GM23338 (cell line): ENCODE data around the gene PREP. TPM values are rescaled to one million over a fixed set of nuclear protein-coding genes. Genes with fewer than 3 reads are reported as not detected.

Source experiments
- ATAC-seq: fragments of 200-7000 bp; cut with Tn5 transposase; 3 replicates; pipeline ENCODE4 v1.9.1; 2020
- DNase-seq: peaks from one replicate; pipeline ENCODE4 v3.0.0-alpha.2; 2015; ENCODE audit warnings: low spot score
- H2AFZ ChIP-seq: fragments of 200-600 bp; sonication (generic); 2 replicates; pipeline ENCODE4 v1.8.0; 2016; ENCODE audit warnings: antibody characterized with exemption, mild to moderate bottlenecking, moderate library complexity
- H3F3A ChIP-seq: fragments of 200-600 bp; sonication (generic); replicated peaks from 2 replicates; pipeline ENCODE4 v1.8.0; 2017; ENCODE audit warnings: antibody characterized with exemption, mixed run types, low read depth
- H3K27ac ChIP-seq: fragments of 200-600 bp; sonication (generic); 2 replicates; pipeline ENCODE4 v1.6.1; 2016; ENCODE audit warnings: low read depth
- H3K27me3 ChIP-seq: fragments of 200-600 bp; sonication (generic); 2 replicates; pipeline ENCODE4 v1.8.0; 2016; ENCODE audit warnings: mild to moderate bottlenecking, mixed run types, moderate library complexity; ENCODE audit not compliant: insufficient read depth
- H3K36me3 ChIP-seq: fragments of 200-600 bp; sonication (generic); 2 replicates; pipeline ENCODE4 v1.8.0; 2016; ENCODE audit warnings: mild to moderate bottlenecking; ENCODE audit not compliant: insufficient read depth
- H3K4me1 ChIP-seq: fragments of 200-600 bp; sonication (generic); 2 replicates; pipeline ENCODE4 v1.8.0; 2016; ENCODE audit warnings: mild to moderate bottlenecking, moderate library complexity; ENCODE audit not compliant: insufficient read depth
- H3K4me2 ChIP-seq: fragments of 200-600 bp; sonication (generic); 2 replicates; pipeline ENCODE4 v1.7.1; 2017; ENCODE audit warnings: mixed run types
- H3K4me3 ChIP-seq: fragments of 200-600 bp; sonication (generic); 2 replicates; pipeline ENCODE4 v1.6.1; 2016; ENCODE audit warnings: mixed run types
- H3K79me2 ChIP-seq: fragments of 200-600 bp; sonication (generic); replicated peaks from 2 replicates; pipeline ENCODE4 v1.8.0; 2017; ENCODE audit warnings: mild to moderate bottlenecking; ENCODE audit not compliant: insufficient read depth
- H3K9me2 ChIP-seq: fragments of 200-600 bp; sonication (generic); 2 replicates; pipeline ENCODE4 v1.8.0; 2017; ENCODE audit not compliant: insufficient read depth
- H4K20me1 ChIP-seq: fragments of 200-600 bp; sonication (generic); replicated peaks from 2 replicates; pipeline ENCODE4 v1.8.0; 2017; ENCODE audit warnings: mild to moderate bottlenecking; ENCODE audit not compliant: insufficient read depth
- H3K27ac Mint-ChIP-seq: 2 replicates; pipeline ENCODE4 v1.8.0; 2020; ENCODE audit warnings: inconsistent platforms, mild to moderate bottlenecking, moderate library complexity, mixed read lengths
- H3K27me3 Mint-ChIP-seq: 3 replicates; pipeline ENCODE4 v1.8.0; 2022; ENCODE audit warnings: low read depth, mild to moderate bottlenecking, moderate library complexity, mixed read lengths, inconsistent platforms; ENCODE audit not compliant: insufficient read depth, poor library complexity
- H3K36me3 Mint-ChIP-seq: 3 replicates; pipeline ENCODE4 v1.8.0; 2021; ENCODE audit warnings: low read depth, mild to moderate bottlenecking, inconsistent platforms, moderate library complexity, mixed read lengths
- H3K4me1 Mint-ChIP-seq: 3 replicates; pipeline ENCODE4 v1.8.0; 2020; ENCODE audit warnings: mild to moderate bottlenecking, inconsistent platforms, mixed read lengths
- H3K4me3 Mint-ChIP-seq: 3 replicates; pipeline ENCODE4 v1.8.0; 2021; ENCODE audit warnings: moderate library complexity, mild to moderate bottlenecking, inconsistent platforms, mixed read lengths
- H3K9me3 Mint-ChIP-seq: 3 replicates; pipeline ENCODE4 v1.8.0; 2020; ENCODE audit warnings: moderate library complexity, mild to moderate bottlenecking, inconsistent platforms, mixed read lengths
- CREB1 ChIP-seq: fragments of 250-450 bp; sonication (Bioruptor Pico); IDR thresholded peaks from 2 replicates; pipeline ENCODE4 v1.5.0; 2020; ENCODE audit warnings: low read depth, mild to moderate bottlenecking, moderate library complexity
- EZH2phosphoT487 ChIP-seq: fragments of 200-600 bp; sonication (generic); IDR thresholded peaks from one replicate; pipeline ENCODE4 v1.8.1; 2018; ENCODE audit warnings: antibody characterized with exemption; ENCODE audit not compliant: unreplicated experiment
- JUNB ChIP-seq: IDR thresholded peaks from one replicate; pipeline ENCODE4 v1.6.1; 2016; ENCODE audit warnings: antibody characterized with exemption; ENCODE audit not compliant: unreplicated experiment
- NANOG ChIP-seq: IDR thresholded peaks from 2 replicates; pipeline ENCODE4 v1.6.1; 2016; ENCODE audit warnings: antibody characterized with exemption, borderline replicate concordance
- POLR2AphosphoS5 ChIP-seq: IDR thresholded peaks from 2 replicates; pipeline ENCODE4 v1.6.1; 2016; ENCODE audit warnings: antibody characterized with exemption, low read depth
- STAT1 ChIP-seq: IDR thresholded peaks from one replicate; pipeline ENCODE4 v1.6.1; 2016; ENCODE audit warnings: antibody characterized with exemption; ENCODE audit not compliant: unreplicated experiment
- ZNF114 ChIP-seq: fragments of 250-450 bp; sonication (Bioruptor Pico); IDR thresholded peaks from 2 replicates; pipeline ENCODE4 v1.5.0; 2020; ENCODE audit warnings: mild to moderate bottlenecking, moderate library complexity
- polyA plus RNA-seq: library from polyadenylated mRNA; unstranded; fragments of >200 nt; fragmentation: Nextera tagmentation; extraction: Ambion mirVana; gene quantifications from 2 replicates; pipeline ENCODE4 v1.2.1, GENCODE V29; 2016
- total RNA-seq: library from RNA; depleted of rRNA; stranded (reverse); fragments of >200 nt; shearing (Covaris generic); gene quantifications from 2 replicates; pipeline ENCODE4 v1.2.3, GENCODE V29; 2014
- TF ChIP-seq, protein P1 (sequence below): fragments of 250-450 bp; sonication (Bioruptor Pico); IDR thresholded peaks from 2 replicates; pipeline ENCODE4 v1.5.0; 2020; ENCODE audit warnings: mild to moderate bottlenecking, moderate library complexity
- TF ChIP-seq, protein P2 (sequence below), 2 experiments: fragments of 200-600 bp in 1 of 2; sonication (generic) in 1 of 2; conservative IDR thresholded peaks; 2 replicates each; pipeline versions ENCODE4 v1.5.1 to v1.6.1; 2016 to 2017; ENCODE audit warnings: antibody characterized with exemption in 2 of 2, low read depth in 2 of 2, mild to moderate bottlenecking in 2 of 2, moderate library complexity in 1 of 2

PREP gene
- total and polyA plus RNA-seq, 2 experiments from 2014 or later, result 28.5 to 52.7 TPM

DNA sequence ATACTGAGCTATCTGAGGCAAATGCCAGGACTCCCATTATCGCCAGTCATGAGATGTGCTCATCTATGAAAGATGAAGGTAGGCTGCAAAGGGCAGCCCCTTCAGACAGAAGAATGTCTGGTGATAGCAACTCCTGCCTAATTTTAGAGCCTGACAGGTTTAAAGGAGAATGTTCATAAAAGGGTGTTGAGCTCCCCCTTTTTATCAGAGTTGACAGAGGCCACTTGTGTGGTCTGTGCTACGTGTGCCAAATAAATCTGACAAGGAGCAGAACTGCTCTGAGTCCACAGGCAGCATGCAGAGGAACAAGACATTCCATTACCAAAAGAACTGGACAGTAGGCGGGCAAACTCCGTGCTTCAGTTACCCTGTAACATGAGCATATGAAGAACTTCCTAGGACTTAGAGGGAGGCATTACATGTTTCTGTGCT is 101.8 kb downstream of the PREP start (continued):
- TF ChIP-seq, protein P1, sequence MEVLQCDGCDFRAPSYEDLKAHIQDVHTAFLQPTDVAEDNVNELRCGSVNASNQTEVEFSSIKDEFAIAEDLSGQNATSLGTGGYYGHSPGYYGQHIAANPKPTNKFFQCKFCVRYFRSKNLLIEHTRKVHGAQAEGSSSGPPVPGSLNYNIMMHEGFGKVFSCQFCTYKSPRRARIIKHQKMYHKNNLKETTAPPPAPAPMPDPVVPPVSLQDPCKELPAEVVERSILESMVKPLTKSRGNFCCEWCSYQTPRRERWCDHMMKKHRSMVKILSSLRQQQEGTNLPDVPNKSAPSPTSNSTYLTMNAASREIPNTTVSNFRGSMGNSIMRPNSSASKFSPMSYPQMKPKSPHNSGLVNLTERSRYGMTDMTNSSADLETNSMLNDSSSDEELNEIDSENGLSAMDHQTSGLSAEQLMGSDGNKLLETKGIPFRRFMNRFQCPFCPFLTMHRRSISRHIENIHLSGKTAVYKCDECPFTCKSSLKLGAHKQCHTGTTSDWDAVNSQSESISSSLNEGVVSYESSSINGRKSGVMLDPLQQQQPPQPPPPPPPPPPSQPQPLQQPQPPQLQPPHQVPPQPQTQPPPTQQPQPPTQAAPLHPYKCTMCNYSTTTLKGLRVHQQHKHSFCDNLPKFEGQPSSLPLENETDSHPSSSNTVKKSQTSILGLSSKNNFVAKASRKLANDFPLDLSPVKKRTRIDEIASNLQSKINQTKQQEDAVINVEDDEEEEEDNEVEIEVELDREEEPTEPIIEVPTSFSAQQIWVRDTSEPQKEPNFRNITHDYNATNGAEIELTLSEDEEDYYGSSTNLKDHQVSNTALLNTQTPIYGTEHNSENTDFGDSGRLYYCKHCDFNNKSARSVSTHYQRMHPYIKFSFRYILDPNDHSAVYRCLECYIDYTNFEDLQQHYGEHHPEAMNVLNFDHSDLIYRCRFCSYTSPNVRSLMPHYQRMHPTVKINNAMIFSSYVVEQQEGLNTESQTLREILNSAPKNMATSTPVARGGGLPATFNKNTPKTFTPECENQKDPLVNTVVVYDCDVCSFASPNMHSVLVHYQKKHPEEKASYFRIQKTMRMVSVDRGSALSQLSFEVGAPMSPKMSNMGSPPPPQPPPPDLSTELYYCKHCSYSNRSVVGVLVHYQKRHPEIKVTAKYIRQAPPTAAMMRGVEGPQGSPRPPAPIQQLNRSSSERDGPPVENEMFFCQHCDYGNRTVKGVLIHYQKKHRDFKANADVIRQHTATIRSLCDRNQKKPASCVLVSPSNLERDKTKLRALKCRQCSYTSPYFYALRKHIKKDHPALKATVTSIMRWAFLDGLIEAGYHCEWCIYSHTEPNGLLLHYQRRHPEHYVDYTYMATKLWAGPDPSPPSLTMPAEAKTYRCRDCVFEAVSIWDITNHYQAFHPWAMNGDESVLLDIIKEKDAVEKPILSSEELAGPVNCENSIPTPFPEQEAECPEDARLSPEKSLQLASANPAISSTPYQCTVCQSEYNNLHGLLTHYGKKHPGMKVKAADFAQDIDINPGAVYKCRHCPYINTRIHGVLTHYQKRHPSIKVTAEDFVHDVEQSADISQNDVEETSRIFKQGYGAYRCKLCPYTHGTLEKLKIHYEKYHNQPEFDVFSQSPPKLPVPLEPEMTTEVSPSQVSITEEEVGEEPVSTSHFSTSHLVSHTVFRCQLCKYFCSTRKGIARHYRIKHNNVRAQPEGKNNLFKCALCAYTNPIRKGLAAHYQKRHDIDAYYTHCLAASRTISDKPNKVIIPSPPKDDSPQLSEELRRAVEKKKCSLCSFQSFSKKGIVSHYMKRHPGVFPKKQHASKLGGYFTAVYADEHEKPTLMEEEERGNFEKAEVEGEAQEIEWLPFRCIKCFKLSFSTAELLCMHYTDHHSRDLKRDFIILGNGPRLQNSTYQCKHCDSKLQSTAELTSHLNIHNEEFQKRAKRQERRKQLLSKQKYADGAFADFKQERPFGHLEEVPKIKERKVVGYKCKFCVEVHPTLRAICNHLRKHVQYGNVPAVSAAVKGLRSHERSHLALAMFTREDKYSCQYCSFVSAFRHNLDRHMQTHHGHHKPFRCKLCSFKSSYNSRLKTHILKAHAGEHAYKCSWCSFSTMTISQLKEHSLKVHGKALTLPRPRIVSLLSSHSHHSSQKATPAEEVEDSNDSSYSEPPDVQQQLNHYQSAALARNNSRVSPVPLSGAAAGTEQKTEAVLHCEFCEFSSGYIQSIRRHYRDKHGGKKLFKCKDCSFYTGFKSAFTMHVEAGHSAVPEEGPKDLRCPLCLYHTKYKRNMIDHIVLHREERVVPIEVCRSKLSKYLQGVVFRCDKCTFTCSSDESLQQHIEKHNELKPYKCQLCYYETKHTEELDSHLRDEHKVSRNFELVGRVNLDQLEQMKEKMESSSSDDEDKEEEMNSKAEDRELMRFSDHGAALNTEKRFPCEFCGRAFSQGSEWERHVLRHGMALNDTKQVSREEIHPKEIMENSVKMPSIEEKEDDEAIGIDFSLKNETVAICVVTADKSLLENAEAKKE (CRISPR knock-in tag), result no peak
- no peak for TF ChIP-seq CREB1 (CRISPR knock-in tag)

DNA sequence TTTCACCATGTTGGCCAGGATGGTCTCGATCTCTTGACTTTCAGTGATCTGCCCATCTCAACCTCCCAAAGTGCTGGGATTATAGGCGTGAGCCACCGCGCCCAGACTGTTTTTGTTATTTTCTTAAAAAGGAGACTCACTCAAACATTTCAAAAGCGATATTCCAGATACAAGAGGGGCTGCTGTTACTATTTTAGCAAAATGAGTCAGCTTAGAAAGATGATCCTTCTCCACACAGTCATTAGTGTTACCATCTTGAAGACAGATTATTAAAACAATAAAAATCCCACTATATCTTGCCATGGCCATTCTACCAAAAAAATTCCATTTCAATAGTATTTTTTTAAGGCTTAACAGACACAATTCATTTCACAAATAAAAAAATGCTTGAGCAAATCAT is 102.8 kb downstream of the PREP start:
- peaks cover 8% of the 10 kb centered on the region for H3K4me1 Mint-ChIP-seq
- Histone ChIP-seq H3K9me2 (no peaks in the 10 kb centered on the region; the same call in 1 of the 2 replicates), H2AFZ (no peak overlapping the region), H3K4me1 (peaks cover 12% of the 10 kb centered on the region), H3F3A (no peaks in the 10 kb centered on the region), H3K79me2 (no peaks in the 10 kb centered on the region), H3K27me3 (no peaks in the 10 kb centered on the region), H3K36me3 (no peaks in the 10 kb centered on the region; the same call in 1 of the 2 replicates), H3K4me3 (no peak overlapping the region), H4K20me1 (peaks cover 4% of the 10 kb centered on the region; the same call in 1 of the 2 replicates), H3K27ac (no peak overlapping the region), H3K4me2 (no peak overlapping the region)
- peaks cover 3% of the 10 kb centered on the region for H3K27me3 Mint-ChIP-seq
- no peak overlapping the region for H3K4me3 Mint-ChIP-seq
- no peak for DNase-seq
- H3K27ac Mint-ChIP-seq, result no peak overlapping the region; the same call in 1 of the 2 replicates
- TF ChIP-seq NANOG (no peak), EZH2phosphoT487 (no peak)
- no peaks in the 10 kb centered on the region for H3K9me3 Mint-ChIP-seq
- ATAC-seq, result no peak
- peaks cover 4% of the 10 kb centered on the region; the same call in 2 of the 3 replicates for H3K36me3 Mint-ChIP-seq

DNA sequence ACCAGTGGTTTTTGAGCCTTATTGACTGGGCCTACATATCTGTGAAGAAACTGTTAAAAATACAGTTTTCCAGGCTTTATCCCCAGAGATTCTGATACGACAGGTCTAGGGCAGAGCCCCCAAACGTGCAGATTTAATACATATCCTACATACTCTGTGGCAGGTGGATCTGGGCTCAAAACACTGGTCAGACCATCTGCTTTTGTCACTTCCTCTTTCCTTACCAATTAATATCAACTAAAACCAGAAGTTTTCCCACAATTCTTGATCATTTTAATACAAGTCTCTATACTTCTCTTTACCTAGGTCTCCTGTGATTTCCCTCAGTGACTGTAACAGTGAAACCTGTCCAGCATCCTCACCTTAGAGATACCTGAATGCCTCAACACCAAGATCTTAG is 108.8 kb downstream of the PREP start:
- Histone ChIP-seq H3K9me2 (peaks cover 7% of the 10 kb centered on the region), H3K27ac (no peak overlapping the region), H3K79me2 (no peaks in the 10 kb centered on the region), H3K4me2 (no peak overlapping the region), H4K20me1 (no peaks in the 10 kb centered on the region), H3K4me3 (no peak overlapping the region), H3K4me1 (no peaks in the 10 kb centered on the region), H3F3A (no peaks in the 10 kb centered on the region), H2AFZ (no peak overlapping the region), H3K36me3 (no peaks in the 10 kb centered on the region), H3K27me3 (no peaks in the 10 kb centered on the region)
- DNase-seq (no peak), ATAC-seq (no peak)
- Mint-ChIP-seq H3K27me3 (peaks cover 9% of the 10 kb centered on the region), H3K4me3 (no peak overlapping the region), H3K4me1 (no peaks in the 10 kb centered on the region), H3K9me3 (peaks cover 4% of the 10 kb centered on the region; the same call in 1 of the 3 replicates), H3K36me3 (peaks cover 11% of the 10 kb centered on the region), H3K27ac (no peak overlapping the region)
- TF ChIP-seq STAT1 (no peak), CREB1 (CRISPR knock-in tag) (no peak), NANOG (no peak), JUNB (no peak), ZNF114 (no peak), POLR2AphosphoS5 (no peak)
- TF ChIP-seq, protein P2, sequence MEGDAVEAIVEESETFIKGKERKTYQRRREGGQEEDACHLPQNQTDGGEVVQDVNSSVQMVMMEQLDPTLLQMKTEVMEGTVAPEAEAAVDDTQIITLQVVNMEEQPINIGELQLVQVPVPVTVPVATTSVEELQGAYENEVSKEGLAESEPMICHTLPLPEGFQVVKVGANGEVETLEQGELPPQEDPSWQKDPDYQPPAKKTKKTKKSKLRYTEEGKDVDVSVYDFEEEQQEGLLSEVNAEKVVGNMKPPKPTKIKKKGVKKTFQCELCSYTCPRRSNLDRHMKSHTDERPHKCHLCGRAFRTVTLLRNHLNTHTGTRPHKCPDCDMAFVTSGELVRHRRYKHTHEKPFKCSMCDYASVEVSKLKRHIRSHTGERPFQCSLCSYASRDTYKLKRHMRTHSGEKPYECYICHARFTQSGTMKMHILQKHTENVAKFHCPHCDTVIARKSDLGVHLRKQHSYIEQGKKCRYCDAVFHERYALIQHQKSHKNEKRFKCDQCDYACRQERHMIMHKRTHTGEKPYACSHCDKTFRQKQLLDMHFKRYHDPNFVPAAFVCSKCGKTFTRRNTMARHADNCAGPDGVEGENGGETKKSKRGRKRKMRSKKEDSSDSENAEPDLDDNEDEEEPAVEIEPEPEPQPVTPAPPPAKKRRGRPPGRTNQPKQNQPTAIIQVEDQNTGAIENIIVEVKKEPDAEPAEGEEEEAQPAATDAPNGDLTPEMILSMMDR (conservative IDR thresholded peaks at IDR 0.05; ENCODE audit: low read depth in 2 of 2), result no peak
